IMR-90 (cell line): ENCODE measurements around the gene GFY.

Experiments
- BHLHE40 ChIP-seq: fragments of 150-350 bp; IDR thresholded peaks from 2 replicates; pipeline ENCODE4 v1.6.1; 2016; ENCODE audit warnings: mild to moderate bottlenecking, low read depth, low read length
- CEBPB ChIP-seq: IDR thresholded peaks from 2 replicates; pipeline ENCODE4 v1.6.1; 2012; ENCODE audit warnings: low read depth, low read length, improper control_type of control experiment
- FOS ChIP-seq: fragments of 150-350 bp; IDR thresholded peaks from 2 replicates; pipeline ENCODE4 v1.6.1; 2016; ENCODE audit warnings: low read depth, low read length
- NFE2L2 ChIP-seq: fragments of 150-350 bp; IDR thresholded peaks from 2 replicates; pipeline ENCODE4 v1.6.1; 2016; ENCODE audit warnings: low read depth, mild to moderate bottlenecking, low read length
- POLR2A ChIP-seq: IDR thresholded peaks from 2 replicates; pipeline ENCODE4 v1.6.1; 2012; ENCODE audit warnings: mild to moderate bottlenecking, low read depth, low read length
- RAD21 ChIP-seq: IDR thresholded peaks from 2 replicates; pipeline ENCODE4 v1.6.1; 2012; ENCODE audit warnings: low read length, improper control_type of control experiment
- SMC3 ChIP-seq: fragments of 150-350 bp; IDR thresholded peaks from 2 replicates; pipeline ENCODE4 v1.6.1; 2016; ENCODE audit warnings: low read depth, mild to moderate bottlenecking, antibody characterized with exemption, low read length, moderate library complexity
- TF ChIP-seq, protein P1 (sequence below): conservative IDR thresholded peaks from 2 replicates; pipeline ENCODE4 v1.5.1; 2012; ENCODE audit warnings: mild to moderate bottlenecking, low read depth, low read length, improper control_type of control experiment

DNA sequence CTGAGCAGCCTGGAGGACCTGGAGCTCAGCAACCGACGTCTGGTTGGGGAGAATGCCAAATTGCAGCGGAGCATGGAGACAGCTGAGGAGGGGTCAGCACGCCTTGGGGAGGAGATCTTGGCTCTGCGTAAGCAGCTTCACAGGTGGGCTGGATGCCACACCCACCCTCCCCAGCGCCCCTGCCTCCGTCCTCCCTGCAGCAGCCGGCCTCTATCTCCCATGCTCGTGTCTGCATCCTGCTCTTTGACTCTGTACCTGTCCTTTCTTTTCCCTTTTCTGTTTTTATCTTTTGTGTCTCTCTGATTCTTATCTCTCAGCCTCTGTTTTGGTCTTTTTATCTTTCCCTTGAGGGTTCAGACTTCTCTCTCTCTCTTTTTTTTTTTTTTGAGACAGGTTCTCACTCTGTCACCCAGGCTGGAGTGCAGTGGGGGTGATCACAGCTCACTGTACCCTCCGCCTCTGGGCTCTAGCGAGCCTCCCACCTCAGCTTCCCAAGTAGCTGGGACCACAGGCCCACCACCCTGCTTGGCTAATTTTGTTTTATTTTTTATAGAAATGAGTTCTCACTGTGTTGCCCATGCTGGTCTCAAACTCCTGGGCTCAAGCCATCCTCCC, 27.1 kb upstream of the GFY start:
- TF ChIP-seq, protein P1, sequence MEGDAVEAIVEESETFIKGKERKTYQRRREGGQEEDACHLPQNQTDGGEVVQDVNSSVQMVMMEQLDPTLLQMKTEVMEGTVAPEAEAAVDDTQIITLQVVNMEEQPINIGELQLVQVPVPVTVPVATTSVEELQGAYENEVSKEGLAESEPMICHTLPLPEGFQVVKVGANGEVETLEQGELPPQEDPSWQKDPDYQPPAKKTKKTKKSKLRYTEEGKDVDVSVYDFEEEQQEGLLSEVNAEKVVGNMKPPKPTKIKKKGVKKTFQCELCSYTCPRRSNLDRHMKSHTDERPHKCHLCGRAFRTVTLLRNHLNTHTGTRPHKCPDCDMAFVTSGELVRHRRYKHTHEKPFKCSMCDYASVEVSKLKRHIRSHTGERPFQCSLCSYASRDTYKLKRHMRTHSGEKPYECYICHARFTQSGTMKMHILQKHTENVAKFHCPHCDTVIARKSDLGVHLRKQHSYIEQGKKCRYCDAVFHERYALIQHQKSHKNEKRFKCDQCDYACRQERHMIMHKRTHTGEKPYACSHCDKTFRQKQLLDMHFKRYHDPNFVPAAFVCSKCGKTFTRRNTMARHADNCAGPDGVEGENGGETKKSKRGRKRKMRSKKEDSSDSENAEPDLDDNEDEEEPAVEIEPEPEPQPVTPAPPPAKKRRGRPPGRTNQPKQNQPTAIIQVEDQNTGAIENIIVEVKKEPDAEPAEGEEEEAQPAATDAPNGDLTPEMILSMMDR = no peak
- TF ChIP-seq RAD21 (no peak), CEBPB (no peak), POLR2A (no peak), SMC3 (no peak), BHLHE40 (no peak), NFE2L2 (no peak), FOS (no peak)
